DMS 273 treated with DMSO at 0.1 percent for 48 hours (cell line): Measurements from ENCODE around the gene ZNF66.
"Not testable (repeated sequence)": the region's sequence is repeated elsewhere in the genome, so short reads cannot be mapped to it uniquely, and the experiment has no call there.

Source experiments
- DNase-seq: peaks from one replicate; lab custom pipeline; 2025; lab: John Stamatoyannopoulos, UW

Gene ZNF66

DNA sequence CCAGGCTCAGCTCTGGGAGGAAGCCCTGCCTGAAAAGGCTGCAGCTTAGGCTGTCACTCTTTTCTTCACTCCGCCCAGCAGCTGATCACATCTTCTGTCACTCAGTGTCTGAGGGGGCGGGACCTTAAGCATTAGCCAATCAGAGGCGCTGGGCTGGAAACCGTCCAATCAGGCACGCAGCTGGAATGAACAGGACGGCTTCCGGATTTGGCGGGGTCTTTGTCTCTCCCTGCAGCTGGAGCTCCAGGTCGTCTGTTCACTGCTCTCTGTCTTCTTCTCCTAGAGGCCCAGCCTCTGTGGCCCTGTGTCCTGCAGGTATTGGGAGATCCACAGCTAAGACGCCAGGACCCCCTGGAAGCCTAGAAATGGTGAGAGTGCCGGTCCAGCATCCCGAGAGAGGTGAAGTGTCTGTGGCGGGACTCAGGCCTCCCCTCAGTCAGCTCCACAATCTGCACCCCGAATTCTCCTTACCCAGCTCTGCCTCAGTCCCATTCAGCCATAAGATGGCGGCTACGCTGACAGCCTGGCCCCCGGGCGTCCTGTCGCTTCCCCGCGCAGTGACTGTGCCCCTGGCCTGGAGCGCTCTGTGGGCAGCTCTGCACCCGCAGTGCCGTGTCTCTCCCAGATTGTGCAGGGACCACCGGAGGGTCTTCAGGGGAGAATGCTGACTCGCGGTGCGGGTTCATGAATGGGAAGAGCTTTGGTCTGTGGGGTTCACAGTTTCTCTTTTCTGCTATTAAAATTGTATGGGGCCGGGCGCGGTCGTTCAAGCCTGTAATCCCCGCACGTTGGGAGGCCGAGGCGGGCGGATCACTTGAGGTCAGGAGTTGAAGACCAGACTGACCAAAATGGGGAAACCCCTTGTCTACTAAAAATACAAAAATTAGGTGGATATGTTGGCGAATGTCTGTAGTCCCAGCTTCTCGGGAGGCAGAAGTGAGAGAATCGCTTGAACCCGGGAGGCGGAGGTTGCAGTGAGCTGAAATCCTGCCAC lies at the start of gene ZNF66:
ZNF66 (plus strand) TSS at position 222 of the 994 bp plus-strand sequence; CDS start at position 366, 144 bp downstream.
- peak; percentile 94 for DNase-seq

DNA sequence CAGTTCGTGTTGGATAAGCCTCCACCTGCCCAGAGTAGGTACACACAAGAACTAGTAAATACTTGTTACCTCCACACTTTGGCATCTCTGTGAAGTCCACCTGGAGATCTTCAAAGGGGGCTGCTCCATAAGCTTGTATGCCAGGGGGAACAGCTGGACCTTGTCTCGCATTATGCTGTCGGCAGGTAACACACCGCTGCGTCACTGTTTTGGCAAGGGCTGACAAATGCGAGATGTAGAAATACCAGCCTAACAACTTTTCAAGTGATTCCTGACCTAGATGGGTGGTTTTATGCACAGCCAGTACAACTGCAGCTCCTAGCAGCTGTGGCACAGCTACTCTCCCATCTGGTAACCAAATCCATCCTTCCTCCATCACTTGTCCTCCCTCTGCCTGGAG lies 25.9 kb upstream of the ZNF66 start:
- DNase-seq, result not testable (repeated sequence)

DNA sequence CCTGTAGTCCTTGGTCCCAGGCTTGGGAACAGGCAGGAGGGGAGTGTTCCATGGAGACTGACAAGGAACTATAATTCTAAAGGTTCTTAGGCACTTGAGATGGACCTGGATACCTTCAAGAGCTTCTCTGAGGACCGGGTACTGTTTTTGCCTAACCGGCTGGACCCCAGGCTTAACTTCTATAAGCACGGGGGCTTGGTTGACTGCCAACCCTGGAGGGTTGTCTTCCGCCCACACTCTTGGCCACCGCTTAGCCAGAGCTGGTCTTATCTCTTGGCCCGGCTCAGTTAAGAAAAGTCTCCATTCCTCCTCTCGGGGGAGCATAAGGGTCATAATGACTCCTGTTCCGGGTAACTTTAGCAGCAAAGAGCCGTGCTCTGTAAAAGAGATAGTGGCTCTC lies 23.8 kb upstream of the ZNF66 start:
- not testable (repeated sequence) for DNase-seq

DNA sequence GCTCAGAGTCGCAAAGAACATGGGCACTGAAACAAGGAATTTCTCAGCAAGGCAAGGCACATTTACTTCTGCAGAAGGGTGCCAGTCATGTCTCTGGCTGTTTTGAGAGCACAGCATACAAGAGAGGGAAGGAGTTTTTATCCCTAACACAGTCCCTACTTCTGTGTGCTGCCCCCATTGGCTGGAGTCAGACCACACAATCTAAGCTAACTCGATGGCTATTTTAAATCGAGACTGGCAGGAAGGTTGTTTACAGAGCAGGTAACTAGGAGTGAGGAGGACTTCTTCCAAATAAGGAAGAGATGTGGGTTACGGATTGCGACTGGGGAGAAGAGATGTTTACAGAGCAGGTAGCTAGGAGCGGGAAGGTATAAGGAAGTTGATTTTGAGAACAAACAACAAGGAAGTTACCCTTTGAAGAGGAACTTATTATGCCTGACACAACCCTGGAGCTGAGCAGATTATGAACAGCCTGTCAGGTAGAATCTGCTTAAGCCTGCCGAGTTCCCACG lies 6.8 kb upstream of the ZNF66 start:
- DNase-seq, result not testable (repeated sequence)

DNA sequence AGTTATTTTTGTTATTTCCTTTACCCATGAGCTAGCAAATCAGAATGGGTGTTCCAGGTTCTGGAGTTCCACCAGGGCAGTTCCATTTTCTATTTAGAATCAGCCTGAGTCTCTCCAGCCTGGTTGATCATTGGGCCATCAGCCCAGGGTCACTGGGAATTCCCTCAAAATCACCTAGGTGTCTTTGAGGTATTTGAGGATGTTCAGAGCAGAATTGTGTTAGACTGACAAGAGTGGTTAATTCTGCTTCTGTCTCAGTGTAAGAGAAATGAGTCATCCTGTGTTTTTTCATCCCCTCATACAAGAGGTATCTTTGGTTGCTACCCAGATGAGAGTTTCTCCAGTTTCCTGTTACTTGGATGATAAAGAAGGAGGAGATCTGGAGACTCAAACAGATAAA lies 11.7 kb downstream of the ZNF66 start:
- no peak for DNase-seq

- no peak for DNase-seq
Measured at GRCh38 chr19:20791806-20792205, 15.7 kb downstream of the ZNF66 start.

DNA sequence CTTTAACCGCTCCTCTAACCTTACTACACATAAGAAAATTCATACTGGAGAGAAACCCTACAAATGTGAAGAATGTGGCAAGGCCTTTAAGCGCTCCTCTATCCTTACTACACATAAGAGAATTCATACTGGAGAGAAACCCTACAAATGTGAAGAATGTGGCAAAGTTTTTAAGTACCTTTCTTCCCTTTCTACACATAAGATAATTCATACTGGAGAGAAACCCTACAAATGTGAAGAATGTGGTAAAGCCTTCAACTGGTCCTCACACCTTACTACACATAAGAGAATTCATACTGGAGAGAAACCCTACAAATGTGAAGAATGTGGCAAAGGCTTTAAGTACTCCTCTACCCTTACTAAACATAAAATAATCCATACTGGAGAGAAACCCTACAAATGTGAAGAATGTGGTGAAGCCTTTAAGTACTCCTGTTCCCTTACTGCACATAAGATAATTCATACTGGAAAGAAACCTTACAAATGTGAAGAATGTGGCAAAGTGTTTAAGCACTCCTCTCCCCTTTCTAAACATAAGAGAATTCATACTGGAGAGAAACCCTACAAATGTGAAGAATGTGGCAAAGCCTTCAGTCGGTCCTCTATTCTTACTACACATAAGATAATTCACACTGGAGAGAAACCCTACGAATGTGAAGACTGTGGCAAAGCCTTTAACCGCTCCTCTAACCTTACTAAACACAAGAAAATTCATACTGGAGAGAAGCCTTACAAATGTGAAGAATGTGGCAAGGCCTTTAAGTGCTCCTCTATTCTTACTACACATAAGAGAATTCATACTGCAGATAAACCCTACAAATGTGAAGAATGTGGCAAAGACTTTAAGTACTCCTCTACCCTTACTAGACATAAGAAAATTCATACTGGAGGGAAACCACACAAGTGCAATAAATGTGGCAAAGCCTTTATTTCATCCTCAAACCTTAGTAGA lies 30.5 kb downstream of the ZNF66 start:
- DNase-seq, result not testable (repeated sequence)

- DNase-seq, result no peak
Measured at GRCh38 chr19:20840371-20840770, 64.3 kb downstream of the ZNF66 start.
